Left lung (tissue), 14 donors: ENCODE data around the gene RASA4. TPM values are rescaled to one million over a fixed set of nuclear protein-coding genes. Genes with fewer than 3 reads are reported as not detected.
"Not testable (repeated sequence)": the region's sequence is repeated elsewhere in the genome, so short reads cannot be mapped to it uniquely, and the experiment has no call there.

Source experiments
- ATAC-seq: fragments of 200-7000 bp; cut with Tn5 transposase; one replicate; pipeline ENCODE4 v1.9.1; 2020; ENCODE audit warnings: moderate library complexity
- DNase-seq, 4 donors: peaks; one replicate each; pipeline ENCODE4 v3.0.0-alpha.2; 2013 to 2020
- H3K27ac ChIP-seq, 2 donors: fragments of 200-600 bp; sonication (generic) in 1 of 2; one replicate each; pipeline versions ENCODE4 v1.5.0 to v1.8.0; 2020 to 2021
- H3K27me3 ChIP-seq, 2 donors: fragments of 200-600 bp; sonication (generic) in 1 of 2; one replicate each; pipeline versions ENCODE4 v1.5.0 to v1.8.0; 2020 to 2021
- H3K36me3 ChIP-seq, 2 donors: fragments of 200-600 bp; sonication (generic) in 1 of 2; one replicate each; pipeline versions ENCODE4 v1.5.0 to v1.8.0; 2020 to 2021
- H3K4me1 ChIP-seq, 2 donors: fragments of 200-600 bp; one replicate each; pipeline ENCODE4 v1.8.0; 2021
- H3K4me3 ChIP-seq, 2 donors: fragments of 200-600 bp; sonication (generic) in 1 of 2; one replicate each; pipeline versions ENCODE4 v1.5.0 to v1.8.0; 2020 to 2021; ENCODE audit warnings: mild to moderate bottlenecking in 1 of 2
- H3K9me3 ChIP-seq, 2 donors: fragments of 200-600 bp; sonication (generic) in 1 of 2; one replicate each; pipeline versions ENCODE4 v1.5.0 to v1.8.0; 2020 to 2021
- intact Hi-C, 2 donors: fragments of 100-400 bp; cut with DNase I; formaldehyde crosslinking; loops; one replicate each; pipeline versions ENCODE4 v1.11.2 to v1.14.2; 2022
- long read RNA-seq, 12 donors: library from polyadenylated mRNA in 2 of 12; unstranded in 2 of 12; transcript quantifications; one replicate each; pipeline ENCODE4 v2.0.0 and lab custom pipeline, GENCODE V29; 2019 to 2026
- polyA plus RNA-seq, 6 donors: library from polyadenylated mRNA; unstranded; fragments of 120-200 nt; gene quantifications; one replicate each; pipeline ENCODE4 v1.2.1, GENCODE V29; 2013; ENCODE audit not compliant: insufficient read length in 6 of 6
- total RNA-seq, 2 donors: library from RNA; stranded (reverse); fragmentation: NEBNext Ultra II Directional; extraction: Animal tissue kit (Norgen Biotek cat#: 25700); gene quantifications; one replicate each; pipeline ENCODE4 v1.2.1, GENCODE V29; 2021
- donor health status: DM: no; HTN: yes; CAD: no.
- donor health status: DM: no; HTN: no; CAD: no.

Gene RASA4
- 10 to 100 TPM; 22.9 to 43.2 TPM for total RNA-seq
- polyA plus RNA-seq, result 10 to 100 TPM; 16.5 to 34.7 (median 29.3) TPM
- long read RNA-seq, donor 1, partial matches to known transcripts, result 0 of 3 reads
- long read RNA-seq, donor 1, other reads (novel, unspliced or antisense), result 0 of 3 reads
- long read RNA-seq, donor 2, result 0 reads
- long read RNA-seq, donor 3, full-length matches to known transcripts, result 2 of 2 reads
- long read RNA-seq, donor 3, partial matches to known transcripts, result 0 of 2 reads
- long read RNA-seq, donor 3, other reads (novel, unspliced or antisense), result 0 of 2 reads
- long read RNA-seq, donor 4, full-length matches to known transcripts, result 1 of 5 reads
- long read RNA-seq, donor 4, partial matches to known transcripts, result 3 of 5 reads
- long read RNA-seq, donor 4, other reads (novel, unspliced or antisense), result 1 of 5 reads
- long read RNA-seq, donor 5, full-length matches to known transcripts, result 1 of 1 reads
- long read RNA-seq, donor 5, partial matches to known transcripts, result 0 of 1 reads
- long read RNA-seq, donor 5, other reads (novel, unspliced or antisense), result 0 of 1 reads
- long read RNA-seq, donor 6, result 0 reads
- long read RNA-seq, donor 7, result 0 reads
- long read RNA-seq, donor 8, full-length matches to known transcripts, result 3 of 11 reads
- long read RNA-seq, donor 8, partial matches to known transcripts, result 8 of 11 reads
- long read RNA-seq, donor 8, other reads (novel, unspliced or antisense), result 0 of 11 reads
- long read RNA-seq, donor 9, result 0 reads
- long read RNA-seq, donor 10, full-length matches to known transcripts, result 1 of 4 reads
- long read RNA-seq, donor 10, partial matches to known transcripts, result 2 of 4 reads
- long read RNA-seq, donor 10, other reads (novel, unspliced or antisense), result 1 of 4 reads
- long read RNA-seq, donor 11, full-length matches to known transcripts, result 9 of 9 reads
- long read RNA-seq, donor 11, partial matches to known transcripts, result 0 of 9 reads
- long read RNA-seq, donor 11, other reads (novel, unspliced or antisense), result 0 of 9 reads
- long read RNA-seq, donor 12, result 0 reads

GRCh38 chr7:102616507-102617125 is at the start of gene RASA4:
TSS of gene RASA4 (minus strand) at chr7:102616756. CDS start at chr7:102616689, 67 bp downstream.
- H3K4me1 ChIP-seq, intact Hi-C loops: not testable (repeated sequence)
- DNase-seq, result peak in 3 of 4 donors; percentile 26 to 91 (median 59)

GRCh38 chr7:102664765-102665164 is 48.2 kb upstream of the RASA4 start:
- intact Hi-C loops, H3K27me3 ChIP-seq, H3K4me1 ChIP-seq, H3K9me3 ChIP-seq, H3K36me3 ChIP-seq, H3K27ac ChIP-seq, DNase-seq, H3K4me3 ChIP-seq, ATAC-seq: not testable (repeated sequence)

More at GRCh38 chr7:102616507-102617125, at the start of gene RASA4:
- peak; percentile 92 for ATAC-seq
- peak within 1 kb of the TSS; percentile 24 to 36 for H3K4me3 ChIP-seq
- not testable (repeated sequence) for H3K27me3 ChIP-seq, H3K9me3 ChIP-seq, H3K36me3 ChIP-seq, H3K27ac ChIP-seq

GRCh38 chr7:102649924-102650323 is 33.4 kb upstream of the RASA4 start, which contains the start of gene SPDYE2B:
TSS of gene SPDYE2B (plus strand) at chr7:102650319. CDS start at chr7:102652349, 2,030 bp downstream.
- DNase-seq, H3K4me3 ChIP-seq, H3K27me3 ChIP-seq, ATAC-seq, intact Hi-C loops, H3K36me3 ChIP-seq, H3K27ac ChIP-seq, H3K4me1 ChIP-seq, H3K9me3 ChIP-seq: not testable (repeated sequence)

- H3K27me3 ChIP-seq, H3K4me1 ChIP-seq, H3K36me3 ChIP-seq, H3K4me3 ChIP-seq, ATAC-seq, H3K9me3 ChIP-seq, H3K27ac ChIP-seq, intact Hi-C loops: not testable (repeated sequence)
- peak in 2 of 4 donors; percentile 23 to 54 for DNase-seq
Measured at GRCh38 chr7:102647813-102648212, 31.3 kb upstream of the RASA4 start.

GRCh38 chr7:102643404-102643803 is 26.8 kb upstream of the RASA4 start:
- intact Hi-C loops, DNase-seq, H3K4me1 ChIP-seq, H3K36me3 ChIP-seq, H3K27ac ChIP-seq, H3K9me3 ChIP-seq, ATAC-seq, H3K27me3 ChIP-seq, H3K4me3 ChIP-seq: not testable (repeated sequence)

- H3K4me3 ChIP-seq, H3K27ac ChIP-seq, H3K9me3 ChIP-seq, H3K36me3 ChIP-seq, DNase-seq, H3K4me1 ChIP-seq, H3K27me3 ChIP-seq, intact Hi-C loops: not testable (repeated sequence)
- peak; percentile 47 for ATAC-seq
Measured at GRCh38 chr7:102642691-102643090, 26.1 kb upstream of the RASA4 start, which contains the start of gene UPK3BL1. TSS of gene UPK3BL1 (minus strand) at chr7:102642791. CDS start at chr7:102642741, 50 bp downstream.

- intact Hi-C loops, H3K27me3 ChIP-seq, H3K27ac ChIP-seq, H3K4me1 ChIP-seq, H3K36me3 ChIP-seq, H3K9me3 ChIP-seq, H3K4me3 ChIP-seq: not testable (repeated sequence)
- peak; percentile 2 for ATAC-seq
- peak in 2 of 4 donors; percentile 30 to 63 for DNase-seq
Measured at GRCh38 chr7:102638848-102639247, 22.3 kb upstream of the RASA4 start.

- ATAC-seq, intact Hi-C loops: not testable (repeated sequence)
Measured at GRCh38 chr7:102636956-102637355, 20.4 kb upstream of the RASA4 start.

GRCh38 chr7:102635354-102635753 is 18.8 kb upstream of the RASA4 start:
- H3K27ac ChIP-seq, H3K9me3 ChIP-seq, DNase-seq, H3K27me3 ChIP-seq, H3K4me1 ChIP-seq, intact Hi-C loops, ATAC-seq, H3K4me3 ChIP-seq, H3K36me3 ChIP-seq: not testable (repeated sequence)

More at GRCh38 chr7:102636956-102637355, 20.4 kb upstream of the RASA4 start:
- not testable (repeated sequence) for H3K27me3 ChIP-seq, H3K9me3 ChIP-seq, H3K27ac ChIP-seq, H3K4me3 ChIP-seq, H3K4me1 ChIP-seq, H3K36me3 ChIP-seq
- DNase-seq, result peak in 1 of 4 donors; percentile 22

- H3K27ac ChIP-seq, H3K9me3 ChIP-seq, ATAC-seq, H3K27me3 ChIP-seq, H3K36me3 ChIP-seq, intact Hi-C loops, H3K4me3 ChIP-seq, H3K4me1 ChIP-seq: not testable (repeated sequence)
- peak in 2 of 4 donors; percentile 19 to 22 for DNase-seq
Measured at GRCh38 chr7:102634299-102634698, 17.7 kb upstream of the RASA4 start.

GRCh38 chr7:102630622-102631021 is 14.1 kb upstream of the RASA4 start:
- H3K27ac ChIP-seq, H3K9me3 ChIP-seq, H3K4me3 ChIP-seq, intact Hi-C loops, H3K4me1 ChIP-seq, H3K27me3 ChIP-seq, H3K36me3 ChIP-seq: not testable (repeated sequence)
- DNase-seq (peak in 2 of 4 donors; percentile 18 to 28), ATAC-seq (peak; percentile 7)

GRCh38 chr7:102627271-102627904 is 10.8 kb upstream of the RASA4 start:
- intact Hi-C loops, H3K9me3 ChIP-seq, H3K27me3 ChIP-seq, DNase-seq, H3K27ac ChIP-seq, H3K36me3 ChIP-seq, H3K4me1 ChIP-seq, ATAC-seq, H3K4me3 ChIP-seq: not testable (repeated sequence)
